GM19239 (cell line): ENCODE data around the gene TMCC2.
"Not testable (repeated sequence)": the region's sequence is repeated elsewhere in the genome, so short reads cannot be mapped to it uniquely, and the experiment has no call there.

ENCODE experiments used
- DNase-seq: peaks from one replicate; pipeline ENCODE4 v3.0.0; 2011; ENCODE audit warnings: low spot score; ENCODE audit not compliant: insufficient read length
- FAIRE-seq: peaks from 2 replicates; lab custom pipeline; 2011; peaks lifted over from hg19 to GRCh38; lab: Jason Lieb, UNC

Gene TMCC2

GRCh38 chr1:205297546-205298177 is 69.9 kb downstream of the TMCC2 start:
- not testable (repeated sequence) for FAIRE-seq, DNase-seq

GRCh38 chr1:205298191-205298994 is 70.6 kb downstream of the TMCC2 start:
- DNase-seq: no peak
- no peak for FAIRE-seq

- FAIRE-seq (no peak), DNase-seq (no peak)
Measured at GRCh38 chr1:205300149-205300548, 72.4 kb downstream of the TMCC2 start.

GRCh38 chr1:205301205-205301821 is 73.6 kb downstream of the TMCC2 start:
- FAIRE-seq: no peak
- no peak for DNase-seq

- no peak for FAIRE-seq
Measured at GRCh38 chr1:205301842-205302588, 74.3 kb downstream of the TMCC2 start.

GRCh38 chr1:205303247-205303888 is 75.6 kb downstream of the TMCC2 start:
- DNase-seq (no peak), FAIRE-seq (no peak)

More at GRCh38 chr1:205301842-205302588, 74.3 kb downstream of the TMCC2 start:
- DNase-seq: no peak

GRCh38 chr1:205304046-205304694 is 76.4 kb downstream of the TMCC2 start:
- DNase-seq (no peak), FAIRE-seq (no peak)

GRCh38 chr1:205304695-205305070 is 76.9 kb downstream of the TMCC2 start:
- FAIRE-seq (no peak), DNase-seq (no peak)

- DNase-seq (no peak), FAIRE-seq (no peak)
Measured at GRCh38 chr1:205306929-205307566, 79.3 kb downstream of the TMCC2 start.

- DNase-seq: no peak
- FAIRE-seq: no peak
Measured at GRCh38 chr1:205309741-205310140, 82.0 kb downstream of the TMCC2 start.

GRCh38 chr1:205310976-205311704 is 83.4 kb downstream of the TMCC2 start:
- FAIRE-seq (no peak), DNase-seq (no peak)

GRCh38 chr1:205312866-205313562 is 85.3 kb downstream of the TMCC2 start:
- no peak for DNase-seq

GRCh38 chr1:205313563-205314308 is 86.0 kb downstream of the TMCC2 start:
- no peak for DNase-seq
- no peak for FAIRE-seq

More at GRCh38 chr1:205312866-205313562, 85.3 kb downstream of the TMCC2 start:
- no peak for FAIRE-seq

GRCh38 chr1:205315008-205315618 is 87.4 kb downstream of the TMCC2 start:
- FAIRE-seq (no peak), DNase-seq (no peak)

- DNase-seq: no peak
- FAIRE-seq: no peak
Measured at GRCh38 chr1:205316161-205316566, 88.4 kb downstream of the TMCC2 start.

- FAIRE-seq: no peak
- DNase-seq: no peak
Measured at GRCh38 chr1:205317311-205317917, 89.7 kb downstream of the TMCC2 start.
